Fibroblast of peridontal ligament (primary cell): Measurements from ENCODE around the gene MYO10.
"Not testable (repeated sequence)": the region's sequence is repeated elsewhere in the genome, so short reads cannot be mapped to it uniquely, and the experiment has no call there.

Experiments
- DNase-seq: peaks from one replicate; pipeline ENCODE4 v3.0.0-alpha.2; 2010; ENCODE audit errors: extremely low read depth

The MYO10 gene

DNA sequence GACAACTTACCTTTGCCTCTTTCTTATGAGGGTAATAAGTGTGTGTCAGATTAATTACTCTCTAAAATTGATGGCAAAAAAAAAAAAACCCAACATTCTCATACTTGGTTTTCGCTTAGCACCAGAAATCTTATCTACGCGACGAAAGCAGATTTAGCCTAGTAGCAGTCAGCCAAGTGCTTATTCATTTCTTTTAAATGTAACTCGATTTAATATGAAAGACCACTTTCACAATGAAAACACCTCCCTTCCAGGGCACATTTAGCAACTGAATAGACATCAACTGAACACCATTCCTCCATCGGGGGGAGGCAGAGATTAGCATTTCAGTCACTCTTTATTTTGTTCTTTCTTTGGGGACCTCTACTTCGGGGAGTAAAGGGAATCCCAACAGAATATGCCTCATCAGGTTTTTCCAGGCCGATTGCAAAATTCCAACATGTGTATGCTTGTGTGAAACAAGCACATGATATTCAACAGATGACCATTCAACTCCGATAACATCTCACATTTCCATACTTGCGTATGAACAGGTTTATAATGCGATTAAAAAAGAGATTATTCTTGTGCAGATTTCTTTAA, 195.2 kb downstream of the MYO10 start:
- DNase-seq = no peak

DNA sequence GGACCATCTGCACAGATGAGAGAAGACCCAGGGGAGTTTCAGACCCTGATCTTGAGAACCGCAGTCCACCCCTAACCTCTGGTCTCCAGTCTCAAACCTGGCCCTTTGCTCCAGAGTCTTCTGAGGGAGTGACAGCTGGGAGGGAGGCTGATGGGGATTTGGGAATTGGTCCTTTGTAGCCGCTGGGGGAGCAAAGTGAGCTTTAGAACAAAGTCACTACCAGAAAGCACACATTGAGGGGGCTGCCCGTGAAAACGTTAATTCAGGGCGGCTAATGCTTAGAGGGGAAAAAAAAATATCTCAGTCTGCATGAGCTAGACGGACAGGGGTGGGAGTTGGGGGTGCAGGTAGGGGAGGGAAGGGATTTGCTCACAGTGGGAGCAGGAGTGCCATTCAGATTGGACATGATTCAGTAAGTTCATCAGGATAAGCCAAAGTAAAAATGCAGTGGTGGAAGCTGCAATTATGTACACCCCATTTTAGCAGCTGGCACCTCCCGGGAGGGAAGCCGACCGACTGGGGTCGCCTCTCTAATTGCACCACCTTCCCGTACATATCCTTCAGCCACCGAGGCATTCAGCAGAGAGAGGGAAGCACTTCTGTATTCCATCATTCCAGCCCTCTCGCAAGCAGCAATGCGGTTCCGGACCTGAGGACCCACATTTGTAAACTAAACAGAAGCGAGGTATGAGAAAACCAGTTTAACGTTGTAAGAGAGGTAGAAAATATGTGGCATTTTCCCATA, 195.8 kb downstream of the MYO10 start:
- DNase-seq = no peak

DNA sequence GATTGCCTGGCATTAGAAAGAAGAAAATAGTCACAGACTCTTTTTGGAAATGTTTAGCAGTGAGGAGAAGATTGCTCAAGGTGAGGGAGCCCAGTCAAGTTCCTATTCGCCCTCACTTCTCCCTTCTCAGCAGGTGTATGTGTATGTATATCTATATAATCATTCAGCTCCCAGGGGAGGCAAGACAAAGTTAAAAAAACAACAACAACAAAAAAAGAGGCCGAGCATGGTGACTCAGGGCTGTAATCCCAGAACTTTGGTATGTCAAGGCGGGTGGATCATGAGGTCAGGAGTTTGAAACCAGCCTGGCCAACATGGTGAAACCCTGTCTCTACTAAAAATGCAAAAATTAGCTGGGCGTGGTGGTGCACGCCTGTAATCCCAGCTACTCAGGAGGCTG, 197.7 kb downstream of the MYO10 start:
- not testable (repeated sequence) for DNase-seq

DNA sequence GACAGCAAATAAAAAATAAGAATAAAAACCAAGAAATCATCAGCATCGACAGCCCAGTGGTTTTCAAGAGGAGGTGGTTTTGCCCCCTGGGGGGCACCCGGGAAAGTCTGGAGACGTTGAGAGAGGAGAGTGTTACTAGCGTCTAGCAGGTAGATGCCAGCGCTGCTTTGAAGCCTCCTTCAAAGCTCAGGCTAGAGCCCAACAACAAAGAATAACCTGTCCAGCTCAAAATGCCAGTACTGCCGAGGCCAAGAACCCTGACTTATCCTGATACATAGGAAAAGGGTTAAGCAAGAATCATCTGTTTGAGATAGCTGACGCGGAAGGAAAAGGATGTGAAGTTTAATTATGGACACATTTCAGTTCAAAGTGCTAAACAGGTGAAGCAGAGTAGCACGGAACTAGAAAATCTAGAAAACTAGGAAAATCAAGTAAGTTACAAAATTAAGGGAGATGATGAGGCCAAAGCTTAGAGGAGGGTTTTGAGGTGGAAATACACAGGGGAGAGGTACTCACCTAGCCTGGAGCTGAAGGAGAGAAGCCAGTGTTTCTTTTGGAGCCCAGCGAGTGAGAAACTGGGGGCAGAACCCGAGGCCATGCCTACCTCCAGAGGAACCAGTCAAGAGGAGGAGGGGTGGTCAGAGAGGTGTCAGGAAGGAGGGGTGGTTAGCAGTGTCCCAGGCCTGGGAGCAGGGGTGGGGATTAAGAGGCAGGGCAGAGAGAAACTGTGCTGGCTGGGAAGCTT, 198.3 kb downstream of the MYO10 start:
- no peak for DNase-seq

DNA sequence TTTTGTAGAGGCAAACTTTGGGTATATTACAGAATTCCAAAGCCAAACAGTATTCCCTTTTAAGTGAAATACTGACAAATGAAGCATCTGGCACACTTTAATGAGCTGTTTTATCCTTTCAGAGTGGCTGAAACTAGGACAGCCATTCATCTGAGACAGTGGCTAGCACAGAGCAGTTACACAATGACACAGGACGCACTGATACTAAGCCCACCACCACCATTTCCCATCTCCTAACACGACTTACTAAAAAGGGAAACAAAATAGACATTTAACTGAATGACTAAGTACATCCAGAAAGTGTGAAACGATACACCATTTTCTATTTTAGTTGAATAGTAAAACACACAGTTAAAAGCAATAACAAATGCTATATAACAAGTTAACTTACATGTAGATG, 198.9 kb downstream of the MYO10 start:
- no peak for DNase-seq

DNA sequence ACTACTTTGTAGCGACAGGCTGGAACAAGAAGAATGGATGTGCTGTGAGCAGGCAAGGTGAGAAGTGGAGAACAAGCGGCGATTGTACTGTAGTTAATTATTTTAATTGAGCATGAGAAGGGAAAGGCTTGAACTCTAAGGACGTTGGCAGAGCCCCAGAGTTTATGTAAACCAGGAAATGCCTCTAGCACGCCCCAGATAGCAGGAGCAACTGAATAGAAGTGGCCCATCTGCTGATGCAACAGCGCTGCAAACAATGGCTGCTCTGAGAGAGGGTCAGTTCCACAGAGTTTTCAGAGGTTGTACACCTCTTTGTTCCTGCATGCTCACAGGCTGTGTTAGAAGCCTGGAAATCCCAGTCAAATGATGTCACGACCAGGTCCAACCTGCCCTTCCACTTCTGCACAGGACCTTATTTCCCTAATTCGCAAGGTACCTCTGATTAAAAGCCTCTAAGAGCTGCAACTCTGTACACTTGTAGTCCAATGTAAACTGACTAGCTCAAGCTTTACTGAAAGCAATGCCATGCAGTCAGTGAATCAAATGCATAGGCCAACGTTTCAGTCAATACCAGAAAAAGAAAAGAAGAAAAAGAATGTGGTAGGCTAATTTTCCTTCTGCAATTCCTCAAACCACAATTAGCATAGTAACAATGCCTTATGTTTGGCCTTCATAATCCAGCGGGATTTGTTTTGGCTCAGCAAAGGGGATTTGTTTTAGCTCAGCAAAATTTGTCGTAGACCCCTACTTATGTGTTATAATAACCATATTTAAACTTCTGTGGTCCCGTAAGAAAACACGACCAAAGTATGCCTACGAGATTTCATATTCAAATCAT, 199.7 kb downstream of the MYO10 start:
- peak; percentile 73 for DNase-seq

DNA sequence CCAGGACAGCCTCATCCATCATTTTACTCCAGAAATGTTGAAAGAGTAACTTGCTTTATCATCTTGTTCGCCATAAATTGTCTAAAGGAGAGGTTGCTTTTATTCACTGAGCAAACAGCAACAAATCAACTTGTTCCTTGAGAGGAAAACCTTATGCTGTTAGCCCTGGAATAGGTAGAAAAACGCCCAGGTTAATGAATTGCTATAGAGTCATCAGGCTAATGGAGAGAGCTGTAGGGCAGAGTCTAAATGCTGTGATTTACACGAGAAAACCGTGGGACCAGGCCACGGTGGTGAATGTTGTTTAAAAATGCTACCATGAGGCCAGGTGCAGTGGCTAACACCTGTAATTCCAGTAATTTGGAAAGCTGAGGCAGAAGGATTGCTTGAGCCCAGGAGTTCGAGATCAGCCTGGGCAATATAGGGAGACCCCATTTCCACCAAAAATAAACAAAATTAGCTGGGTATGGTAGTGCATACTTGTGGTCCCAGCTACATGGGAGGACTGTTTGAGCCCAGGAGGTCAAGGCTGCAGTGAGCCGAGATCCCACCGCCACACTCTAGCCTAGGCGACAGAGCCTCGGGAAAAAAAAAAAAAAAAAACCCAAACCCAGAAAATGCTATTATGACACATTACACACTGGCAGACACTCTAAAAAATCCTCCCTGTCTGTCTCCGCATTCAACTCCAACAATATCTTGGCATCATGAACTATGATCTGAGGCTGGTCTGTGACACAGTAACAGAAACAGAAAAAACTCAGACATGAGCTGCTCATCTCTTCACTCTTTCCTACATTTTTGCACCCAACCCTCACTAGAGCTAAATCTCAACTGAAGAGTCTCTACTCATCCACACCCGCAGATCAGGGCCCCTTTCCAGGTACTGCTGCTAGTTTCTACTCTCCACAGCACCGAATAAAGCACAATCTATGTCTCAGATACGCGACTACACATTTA, 200.7 kb downstream of the MYO10 start:
- DNase-seq = no peak

DNA sequence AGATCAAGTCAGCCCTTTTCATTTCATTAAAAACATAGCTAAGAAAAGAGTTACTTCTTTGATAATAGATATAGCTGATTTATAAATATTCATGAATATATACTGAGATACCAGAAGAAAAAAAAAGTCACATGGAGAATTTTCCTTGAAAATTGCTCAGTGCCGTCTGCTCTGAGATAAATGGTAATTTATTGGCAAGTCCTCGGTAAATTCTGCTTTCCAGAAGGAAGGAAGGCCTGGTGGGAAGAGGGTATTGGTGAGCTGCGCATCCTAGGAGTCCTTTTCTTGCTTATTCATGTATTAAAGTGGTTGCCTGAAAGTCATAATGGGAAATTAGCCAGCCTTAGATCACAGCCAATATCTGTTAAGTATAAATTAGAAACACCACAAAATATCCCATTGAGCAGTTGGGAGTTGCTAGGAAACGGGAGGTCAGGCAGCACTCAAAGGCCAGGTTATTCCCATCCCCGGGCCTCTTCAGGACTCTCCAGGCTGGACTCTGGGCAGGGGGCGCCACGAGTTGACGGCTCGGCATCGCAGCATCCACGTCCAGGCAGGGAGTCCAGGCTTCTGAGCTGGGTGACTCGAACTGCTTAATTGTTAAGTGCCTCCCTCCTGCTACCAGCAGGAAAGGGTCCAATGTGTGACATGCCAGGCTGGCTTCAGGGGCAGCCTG, 202.6 kb downstream of the MYO10 start:
- no peak for DNase-seq

DNA sequence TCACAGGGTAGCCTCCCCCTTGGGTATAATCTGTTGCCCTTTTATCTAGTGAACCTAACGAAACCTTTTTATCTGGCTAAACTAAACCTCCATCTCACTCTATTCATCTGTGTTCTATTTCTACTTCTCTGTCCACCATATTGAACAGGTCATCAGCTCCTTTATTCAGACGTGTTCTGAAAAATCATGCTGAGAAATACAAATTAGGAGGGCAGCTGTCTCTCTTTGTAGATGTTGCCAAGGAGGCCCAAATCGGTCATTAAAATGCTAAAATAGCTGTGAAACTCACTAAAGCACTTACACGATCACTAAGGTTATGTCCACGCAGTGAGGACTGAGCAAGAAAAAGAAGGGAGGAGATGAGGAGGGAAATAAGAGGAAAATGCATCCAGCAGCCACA, 203.7 kb downstream of the MYO10 start:
- no peak for DNase-seq

DNA sequence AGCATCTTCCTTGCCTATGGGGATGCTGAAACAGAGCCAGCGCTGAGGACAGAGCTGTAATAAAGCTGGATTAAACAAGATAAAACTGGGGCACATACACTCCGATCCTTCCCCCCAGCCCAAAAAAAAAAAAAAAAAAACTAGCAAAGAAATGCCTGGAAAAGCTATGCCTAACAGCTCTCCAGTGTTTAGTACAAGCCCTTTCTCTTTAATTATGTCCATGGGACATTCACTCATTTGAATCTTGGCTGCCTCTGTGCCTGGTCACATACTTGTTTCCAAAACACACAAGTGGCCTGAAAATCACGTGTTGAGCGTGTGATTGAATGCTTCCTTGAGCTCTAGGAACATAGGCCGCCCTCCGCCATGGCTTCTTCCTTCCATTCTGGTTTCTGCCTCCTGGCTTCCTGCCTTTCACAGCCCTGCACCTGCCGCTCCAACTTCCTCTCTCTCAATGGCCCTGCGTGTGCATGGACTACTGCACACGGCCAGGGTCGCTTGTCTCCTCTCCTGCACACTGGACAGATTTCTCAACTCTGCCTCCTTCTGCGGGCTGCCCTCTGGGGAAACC, 208.2 kb downstream of the MYO10 start:
- DNase-seq = no peak

DNA sequence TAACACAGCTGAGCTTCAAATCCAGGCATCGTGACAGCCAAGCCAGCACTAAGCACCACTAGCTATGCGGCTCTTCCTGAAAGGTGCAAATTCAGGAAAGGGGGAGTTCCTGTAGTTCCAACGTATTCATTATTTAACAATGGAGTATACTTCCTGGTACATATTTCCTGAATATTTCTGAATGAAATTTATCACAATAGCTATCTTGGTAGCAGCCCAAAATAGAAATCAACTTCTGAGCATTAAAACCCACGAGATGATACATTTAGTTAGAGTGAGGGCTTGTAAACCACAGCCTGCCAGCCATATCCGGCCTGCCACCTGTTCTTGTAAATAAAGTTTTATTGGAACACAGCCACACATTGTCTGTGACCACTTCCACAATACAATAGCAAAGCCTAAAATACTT, 209.5 kb downstream of the MYO10 start:
- no peak for DNase-seq

DNA sequence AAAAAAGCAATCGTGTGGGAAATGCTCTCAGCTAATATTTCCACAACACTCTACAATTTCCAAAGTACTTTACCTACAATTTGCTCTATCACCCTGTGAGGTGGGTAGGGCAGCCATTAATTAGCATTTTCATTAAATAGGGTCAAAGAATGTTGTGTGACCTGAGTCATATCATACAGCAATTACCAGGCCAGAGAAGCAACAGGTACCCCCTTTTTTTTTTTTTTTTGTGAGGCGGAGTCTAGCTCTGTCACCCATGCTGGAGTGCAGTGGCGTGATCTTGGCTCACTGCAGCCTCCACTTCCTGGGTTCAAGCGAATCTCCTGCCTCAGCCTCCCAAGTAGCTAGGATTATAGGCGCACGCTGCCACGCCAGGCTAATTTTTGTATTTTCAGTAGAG, 210.5 kb downstream of the MYO10 start:
- DNase-seq = no peak

DNA sequence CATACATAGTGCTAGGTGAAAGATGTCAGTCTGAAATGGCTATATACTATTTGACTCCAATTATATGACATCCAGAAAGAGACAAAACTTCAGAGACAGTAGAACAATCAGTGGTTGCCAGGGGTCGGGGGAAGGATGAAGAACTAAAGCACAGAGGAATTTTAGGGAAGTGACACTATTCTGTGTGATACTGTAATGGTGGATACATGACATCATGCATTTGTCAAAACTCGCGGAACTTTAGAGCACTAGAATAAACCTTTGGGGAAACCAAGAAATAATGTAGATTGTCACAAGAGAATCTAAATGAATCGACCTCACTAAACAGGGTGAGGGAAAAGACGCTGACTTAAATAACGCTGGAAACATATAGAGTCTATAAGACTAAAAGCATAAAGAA, 212.3 kb downstream of the MYO10 start:
- no peak for DNase-seq

DNA sequence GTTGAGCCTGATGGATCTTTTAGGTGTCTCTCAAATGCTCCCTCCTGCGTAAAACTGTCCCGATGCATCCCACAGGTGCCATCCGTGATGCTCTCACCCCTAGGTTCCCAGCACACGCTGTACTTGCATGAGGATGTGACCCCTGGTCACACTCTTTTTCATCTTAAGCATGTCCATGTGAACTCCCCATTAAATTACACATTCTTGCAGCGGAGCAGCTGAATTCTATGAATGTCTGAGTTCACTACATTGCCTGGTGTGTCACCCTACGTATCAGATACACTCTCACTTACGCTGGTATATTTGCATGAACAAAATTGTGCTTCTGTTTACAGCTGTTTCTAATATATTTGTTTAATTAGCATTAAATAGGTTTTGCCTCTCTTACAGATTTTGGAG, 214.0 kb downstream of the MYO10 start:
- no peak for DNase-seq

DNA sequence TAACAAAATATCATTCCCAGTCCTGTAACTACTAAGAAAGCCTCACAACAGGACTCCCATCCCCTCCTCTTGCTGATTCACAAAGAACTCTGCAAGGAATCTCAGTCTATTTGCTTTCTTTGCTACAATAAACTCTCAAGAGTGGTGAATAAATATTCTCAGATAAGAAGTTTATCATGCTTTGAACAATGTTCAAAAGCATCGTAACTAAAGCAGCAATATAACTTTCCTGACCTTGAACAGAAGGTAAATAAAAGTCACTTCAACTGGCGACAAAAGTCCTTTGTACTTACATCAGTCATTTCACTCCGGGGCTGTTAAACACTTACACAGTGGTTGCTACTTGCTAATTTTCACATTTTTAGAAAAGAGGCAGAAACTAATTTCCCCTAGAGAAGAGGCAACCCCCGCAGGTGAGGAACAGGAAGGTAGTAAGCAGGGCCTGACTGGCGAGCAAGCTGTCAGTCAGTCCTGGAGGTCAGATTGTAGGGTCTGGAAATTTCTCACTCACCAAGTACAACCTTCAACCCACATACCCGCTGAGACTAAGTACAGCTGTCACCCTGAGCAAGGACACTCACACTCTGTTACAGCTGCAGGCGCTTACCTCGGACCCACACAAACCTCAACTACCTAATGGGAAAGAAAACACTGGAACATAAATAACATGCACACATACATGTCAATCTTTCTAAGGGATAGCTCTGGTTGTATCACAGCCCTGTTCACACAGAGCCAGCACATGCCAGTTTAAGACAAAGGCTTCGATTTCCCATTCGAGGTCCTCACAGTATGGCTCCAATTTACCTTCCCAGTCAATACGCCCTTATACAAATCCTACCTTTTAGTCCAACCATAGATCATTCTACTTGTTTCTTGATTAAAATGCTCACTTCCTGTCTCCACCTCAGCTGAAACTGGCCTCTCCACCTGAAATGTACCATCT, 214.7 kb downstream of the MYO10 start:
- DNase-seq = no peak

DNA sequence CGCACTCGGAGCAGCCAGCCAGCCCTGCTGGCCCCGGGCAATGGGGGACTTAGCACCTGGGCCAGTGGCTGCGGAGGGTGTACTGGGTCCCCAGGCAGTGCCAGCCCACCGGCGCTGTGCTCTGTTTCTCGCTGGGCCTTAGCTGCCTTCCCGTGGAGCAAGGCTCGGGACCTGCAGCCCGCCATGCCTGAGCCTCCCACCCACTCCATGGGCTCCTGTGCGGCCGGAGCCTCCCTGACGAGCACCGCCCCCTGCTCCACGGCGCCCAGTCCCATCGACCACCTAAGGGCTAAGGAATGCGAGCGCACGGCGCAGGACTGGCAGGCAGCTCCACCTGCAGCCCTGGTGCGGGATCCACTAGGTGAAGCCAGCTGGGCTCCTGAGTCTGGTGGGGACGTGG, 218.1 kb downstream of the MYO10 start:
- not testable (repeated sequence) for DNase-seq

DNA sequence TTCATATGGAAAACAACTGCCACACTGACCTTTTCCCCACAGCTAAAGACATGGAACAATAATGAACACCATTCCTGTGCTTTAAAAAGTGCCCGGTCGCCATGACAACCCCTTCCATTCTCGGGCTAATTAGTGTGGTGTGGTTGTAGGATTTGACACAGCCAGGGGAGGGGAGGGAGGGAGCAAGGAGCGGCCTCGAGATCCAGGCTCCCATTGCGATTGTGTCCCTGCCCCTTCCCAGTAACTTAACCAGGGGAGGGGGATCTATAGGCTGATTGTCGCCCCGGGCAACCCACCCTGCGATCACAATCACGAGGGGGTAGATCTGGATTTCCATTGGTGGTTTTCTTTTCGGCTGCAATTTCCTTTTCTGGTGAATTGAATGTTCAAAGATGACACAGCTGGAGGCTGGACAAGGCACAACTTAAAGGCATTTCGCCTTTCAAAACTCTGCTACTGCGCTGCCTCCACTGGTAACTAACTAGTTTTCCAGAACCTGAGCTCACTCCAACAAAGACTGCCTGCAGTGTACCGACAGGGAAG, 222.6 kb downstream of the MYO10 start:
- peak; percentile 74 for DNase-seq

DNA sequence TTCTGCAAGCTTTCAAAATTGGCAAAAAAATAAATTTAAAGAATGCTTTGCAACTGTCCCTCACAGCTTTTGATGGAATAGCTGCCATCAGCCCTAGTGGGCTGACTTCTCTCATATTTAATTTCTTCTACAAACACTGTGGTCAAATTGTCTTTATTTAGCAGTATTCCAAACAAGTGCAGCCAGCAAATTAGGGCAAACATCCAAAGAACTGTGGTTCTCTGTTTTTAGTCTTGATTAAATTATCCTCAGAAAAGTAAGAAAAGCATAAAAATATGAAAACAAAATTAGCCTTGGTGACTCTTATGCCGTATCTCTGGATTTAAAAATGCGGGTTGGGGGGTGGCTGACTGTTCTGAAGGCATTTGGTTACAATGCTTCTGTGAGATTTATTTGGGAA, 223.5 kb downstream of the MYO10 start:
- peak; percentile 84 for DNase-seq

DNA sequence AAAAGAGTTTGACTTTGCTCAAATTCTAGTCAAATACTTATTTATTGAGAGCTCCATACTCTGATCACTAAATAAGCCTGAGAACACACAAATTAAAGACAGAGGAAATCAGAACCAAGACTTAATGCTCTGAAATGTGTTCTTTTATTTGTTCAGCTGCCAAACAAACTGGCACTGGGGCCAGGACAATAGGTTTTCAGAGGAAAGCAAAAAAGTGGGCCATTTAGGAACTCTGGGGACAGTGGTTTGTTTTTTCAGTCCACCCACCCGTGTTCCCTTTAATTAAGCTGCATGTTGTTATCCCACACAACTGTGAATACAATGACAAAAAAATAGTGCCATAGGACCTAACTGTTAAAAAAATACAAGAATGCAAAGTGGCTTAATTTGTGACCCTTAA, 223.9 kb downstream of the MYO10 start:
- no peak for DNase-seq
